Thyroid gland (tissue), 4 donors: Measurements from ENCODE around the gene COG5.

Source experiments
- CTCF ChIP-seq, 6 experiments: fragments of 200-600 bp in 3 of 6; fragments of 450-650 bp in 3 of 6; sonication (generic) in 3 of 6; IDR thresholded peaks; one replicate each; pipeline ENCODE4 v1.5.1; 2016 to 2019; ENCODE audit warnings: antibody characterized with exemption in 6 of 6, mild to moderate bottlenecking in 2 of 6, inconsistent platforms in 1 of 6, moderate library complexity in 1 of 6
- POLR2A ChIP-seq, 2 donors: fragments of 450-650 bp; IDR thresholded peaks; one replicate each; pipeline ENCODE4 v1.6.1; 2017; ENCODE audit warnings: antibody characterized with exemption in 2 of 2, mild to moderate bottlenecking in 2 of 2, moderate library complexity in 1 of 2

DNA sequence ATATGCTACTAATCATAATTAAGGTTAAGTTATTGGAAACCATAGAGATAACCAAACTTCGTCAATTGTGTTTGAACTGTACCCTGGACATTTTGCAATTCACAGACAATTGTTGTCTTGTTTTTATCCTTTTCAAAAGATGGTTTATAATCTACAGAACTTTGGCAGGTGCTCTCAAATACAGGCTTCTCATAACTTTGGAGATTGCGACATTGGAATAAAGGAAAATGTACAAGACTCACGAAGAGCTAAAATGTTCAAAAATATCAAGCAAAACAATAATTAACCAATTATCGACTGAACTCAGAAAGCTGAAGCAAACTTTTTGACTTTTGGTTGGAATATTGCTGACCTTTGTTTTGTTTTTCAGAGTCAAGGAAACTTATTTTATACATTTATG is 182.3 kb downstream of the COG5 start:
- no peak for TF ChIP-seq CTCF (IDR thresholded peaks at IDR 0.05)
- TF ChIP-seq POLR2A (IDR thresholded peaks at IDR 0.05): no peak
